Right atrium auricular region (tissue), 2 donors: Measurements from ENCODE around the gene RDH13. TPM values are rescaled to one million over a fixed set of nuclear protein-coding genes. Genes with fewer than 3 reads are reported as not detected.
"Not testable (repeated sequence)": the region's sequence is repeated elsewhere in the genome, so short reads cannot be mapped to it uniquely, and the experiment has no call there.

Source experiments
- DNase-seq: peaks from one replicate; pipeline ENCODE4 v3.0.0-alpha.2; 2019; ENCODE audit warnings: low spot score
- H3K27ac ChIP-seq, 2 donors: fragments of 200-600 bp; sonication (generic); 1 replicate in 1 of 2; 2 replicates in 1 of 2; pipeline ENCODE4 v1.5.1; 2016 to 2019
- H3K27me3 ChIP-seq, 2 donors: fragments of 200-600 bp; sonication (generic); one replicate each; pipeline versions ENCODE4 v1.5.1 to v1.6.0; 2017 to 2019
- H3K36me3 ChIP-seq: fragments of 200-600 bp; sonication (generic); one replicate; pipeline ENCODE4 v1.5.1; 2016
- H3K4me1 ChIP-seq, 2 donors: fragments of 200-600 bp; sonication (generic); one replicate each; pipeline versions ENCODE4 v1.5.1 to v1.6.0; 2017 to 2019
- H3K4me3 ChIP-seq, 2 donors: fragments of 200-600 bp; sonication (generic); 1 replicate in 1 of 2; 2 replicates in 1 of 2; pipeline ENCODE4 v1.5.1; 2017 to 2019; ENCODE audit warnings: mild to moderate bottlenecking in 1 of 2, moderate library complexity in 1 of 2
- H3K9me3 ChIP-seq, 2 donors: fragments of 200-600 bp; sonication (generic); one replicate each; pipeline ENCODE4 v1.5.1; 2019
- CTCF ChIP-seq, 2 donors: fragments of 200-600 bp; sonication (generic); IDR thresholded peaks; one replicate each; pipeline ENCODE4 v1.5.1; 2019; ENCODE audit warnings: antibody characterized with exemption in 2 of 2
- total RNA-seq, 2 donors: library from RNA; depleted of rRNA; stranded (reverse); fragments of >200 nt; gene quantifications; one replicate each; pipeline ENCODE4 v1.1.0, GENCODE V29; 2016

RDH13 gene
- total RNA-seq, 2 donors from 2014 or later: 26.5 to 28.1 TPM

GRCh38 chr19:55069865-55070197, 6.9 kb upstream of the RDH13 start:
- Histone ChIP-seq H3K36me3 (no peaks in the 10 kb centered on the region), H3K27ac (no peak overlapping the region), H3K27me3 (peaks cover 9 to 10% of the 10 kb centered on the region in 2 donors), H3K9me3 (peaks cover 0 to 14% of the 10 kb centered on the region in 2 donors), H3K4me1 (peaks cover 0 to 8% of the 10 kb centered on the region in 2 donors), H3K4me3 (no peak overlapping the region)
- no peak for TF ChIP-seq CTCF (IDR thresholded peaks at IDR 0.05)
- DNase-seq: no peak

GRCh38 chr19:55068950-55069864, 6.3 kb upstream of the RDH13 start:
- no peak for TF ChIP-seq CTCF (IDR thresholded peaks at IDR 0.05)
- H3K36me3 ChIP-seq: no peaks in the 10 kb centered on the region
- H3K4me1 ChIP-seq: peaks cover 0 to 8% of the 10 kb centered on the region in 2 donors
- H3K4me3 ChIP-seq: peak overlapping the region in 1 of 2 donors; percentile 18
- DNase-seq: no peak
- H3K9me3 ChIP-seq: peaks cover 0 to 14% of the 10 kb centered on the region in 2 donors
- peaks cover 9 to 10% of the 10 kb centered on the region in 2 donors for H3K27me3 ChIP-seq
- H3K27ac ChIP-seq: peak overlapping the region in 1 of 2 donors; percentile 27

- no peak for TF ChIP-seq CTCF (IDR thresholded peaks at IDR 0.05)
- Histone ChIP-seq H3K4me3 (no peak overlapping the region), H3K4me1 (peaks cover 0 to 8% of the 10 kb centered on the region in 2 donors), H3K27ac (no peak overlapping the region), H3K36me3 (no peaks in the 10 kb centered on the region), H3K9me3 (peaks cover 0 to 10% of the 10 kb centered on the region in 2 donors), H3K27me3 (peaks cover 9 to 10% of the 10 kb centered on the region in 2 donors)
- DNase-seq: no peak
Observed at GRCh38 chr19:55067869-55068268, 4.9 kb upstream of the RDH13 start.

- peaks cover 9 to 10% of the 10 kb centered on the region in 2 donors for H3K27me3 ChIP-seq
- DNase-seq: no peak
Observed at GRCh38 chr19:55066107-55066709, 3.3 kb upstream of the RDH13 start.

GRCh38 chr19:55065516-55065915, 2.6 kb upstream of the RDH13 start:
- H3K27me3 ChIP-seq, H3K4me3 ChIP-seq, H3K36me3 ChIP-seq, H3K9me3 ChIP-seq, H3K27ac ChIP-seq, DNase-seq: not testable (repeated sequence)
- H3K4me1 ChIP-seq: peaks cover 0 to 19% of the 10 kb centered on the region in 2 donors

More at GRCh38 chr19:55066107-55066709, 3.3 kb upstream of the RDH13 start:
- Histone ChIP-seq H3K36me3 (no peaks in the 10 kb centered on the region), H3K9me3 (peaks cover 0 to 4% of the 10 kb centered on the region in 2 donors), H3K4me3 (no peak overlapping the region), H3K27ac (no peak overlapping the region), H3K4me1 (peaks cover 0 to 19% of the 10 kb centered on the region in 2 donors)
- no peak for TF ChIP-seq CTCF (IDR thresholded peaks at IDR 0.05)

GRCh38 chr19:55063492-55063843, 520 bp upstream of the RDH13 start:
- no peak for TF ChIP-seq CTCF (IDR thresholded peaks at IDR 0.05)
- DNase-seq: no peak
- Histone ChIP-seq H3K36me3 (peaks cover 7% of the 10 kb centered on the region), H3K9me3 (no peaks in the 10 kb centered on the region), H3K4me3 (peak overlapping the region; percentile 65 to 91), H3K27me3 (no peaks in the 10 kb centered on the region), H3K4me1 (peaks cover 0 to 11% of the 10 kb centered on the region in 2 donors), H3K27ac (peak overlapping the region in 1 of 2 donors; percentile 67)

- not testable (repeated sequence) for H3K9me3 ChIP-seq, H3K27me3 ChIP-seq, DNase-seq, H3K4me3 ChIP-seq, H3K27ac ChIP-seq
- peaks cover 0 to 11% of the 10 kb centered on the region in 2 donors for H3K4me1 ChIP-seq
- peaks cover 39% of the 10 kb centered on the region for H3K36me3 ChIP-seq
Observed at GRCh38 chr19:55060287-55060686, 2.7 kb downstream of the RDH13 start.
